Astrocyte (in vitro differentiated cells and primary cell): ENCODE data around the gene HIPK1. TPM values are rescaled to one million over a fixed set of nuclear protein-coding genes. Genes with fewer than 3 reads are reported as not detected.

ENCODE experiments used
- DNase-seq: peaks from one replicate; pipeline ENCODE4 v3.0.0-alpha.2; 2010; ENCODE audit warnings: low read depth
- FAIRE-seq: peaks from 2 replicates; lab custom pipeline; 2011; peaks lifted over from hg19 to GRCh38; lab: Jason Lieb, UNC
- H2AFZ ChIP-seq: 2 replicates; pipeline ENCODE4 v1.6.0; 2012; ENCODE audit warnings: low read depth, low read length, inconsistent platforms
- H3K27ac ChIP-seq: 2 replicates; pipeline ENCODE4 v1.5.1; 2011; ENCODE audit warnings: low read depth, low read length, inconsistent platforms
- H3K27me3 ChIP-seq: 2 replicates; pipeline ENCODE4 v1.6.0; 2011; ENCODE audit warnings: low read length, inconsistent platforms; ENCODE audit not compliant: insufficient read depth
- H3K36me3 ChIP-seq: 2 replicates; pipeline ENCODE4 v1.5.1; 2011; ENCODE audit warnings: low read length, inconsistent platforms; ENCODE audit not compliant: insufficient read depth
- H3K4me1 ChIP-seq: 2 replicates; pipeline ENCODE4 v1.5.1; 2011; ENCODE audit warnings: low read length, inconsistent platforms; ENCODE audit not compliant: insufficient read depth
- H3K4me2 ChIP-seq: 2 replicates; pipeline ENCODE4 v1.6.0; 2012; ENCODE audit warnings: low read length, inconsistent platforms
- H3K4me3 ChIP-seq: 2 replicates; pipeline ENCODE4 v1.5.1; 2011; ENCODE audit warnings: low read depth, mild to moderate bottlenecking, low read length, inconsistent platforms; ENCODE audit not compliant: insufficient read depth
- H3K79me2 ChIP-seq: 2 replicates; pipeline ENCODE4 v1.6.0; 2012; ENCODE audit warnings: mild to moderate bottlenecking, low read length, inconsistent platforms; ENCODE audit not compliant: insufficient read depth
- H3K9ac ChIP-seq: 2 replicates; pipeline ENCODE4 v1.6.0; 2012; ENCODE audit warnings: mild to moderate bottlenecking, low read length, inconsistent platforms
- H3K9me3 ChIP-seq: 2 replicates; pipeline ENCODE4 v1.5.1; 2012; ENCODE audit warnings: low read depth, mild to moderate bottlenecking, low read length, inconsistent platforms; ENCODE audit not compliant: insufficient read depth
- H4K20me1 ChIP-seq: 2 replicates; pipeline ENCODE4 v1.6.0; 2012; ENCODE audit warnings: low read length, inconsistent platforms; ENCODE audit not compliant: insufficient read depth
- H3K27ac Mint-ChIP-seq: one replicate; pipeline ENCODE4 v1.8.0; 2021; ENCODE audit warnings: mild to moderate bottlenecking, mixed read lengths; ENCODE audit not compliant: unreplicated experiment
- H3K27me3 Mint-ChIP-seq: one replicate; pipeline ENCODE4 v1.8.0; 2021; ENCODE audit warnings: low read depth, mixed read lengths; ENCODE audit not compliant: unreplicated experiment
- H3K36me3 Mint-ChIP-seq: one replicate; pipeline ENCODE4 v1.8.0; 2021; ENCODE audit warnings: low read depth, mixed read lengths; ENCODE audit not compliant: unreplicated experiment
- H3K4me1 Mint-ChIP-seq: one replicate; pipeline ENCODE4 v1.8.0; 2021; ENCODE audit warnings: low read depth, mixed read lengths; ENCODE audit not compliant: unreplicated experiment
- H3K4me3 Mint-ChIP-seq: one replicate; pipeline ENCODE4 v1.8.0; 2021; ENCODE audit warnings: mild to moderate bottlenecking, moderate library complexity, mixed read lengths; ENCODE audit not compliant: unreplicated experiment
- H3K9me3 Mint-ChIP-seq: one replicate; pipeline ENCODE4 v1.8.0; 2021; ENCODE audit warnings: mild to moderate bottlenecking, mixed read lengths; ENCODE audit not compliant: unreplicated experiment
- CTCF ChIP-seq: IDR thresholded peaks from 2 replicates; pipeline ENCODE4 v1.5.1; 2011; ENCODE audit warnings: low read depth, mild to moderate bottlenecking, inconsistent platforms, low read length, moderate library complexity; ENCODE audit not compliant: insufficient read depth
- EZH2 ChIP-seq: IDR thresholded peaks from 2 replicates; pipeline ENCODE4 v1.6.1; 2012; ENCODE audit warnings: mild to moderate bottlenecking, low read length, inconsistent platforms; ENCODE audit not compliant: insufficient read depth
- total RNA-seq: library from RNA; stranded (reverse); gene quantifications from 2 replicates; pipeline ENCODE4 v1.2.1, GENCODE V29; 2021

HIPK1 gene
- total RNA-seq, 1 donor from 2014 or later: 55.4 TPM

- no peaks in the 10 kb centered on the region for H3K9me3 ChIP-seq
- peaks cover 30% of the 10 kb centered on the region for H3K4me1 ChIP-seq
- Mint-ChIP-seq H3K27ac (no peak overlapping the region), H3K4me1 (peaks cover 22% of the 10 kb centered on the region), H3K4me3 (no peak overlapping the region), H3K36me3 (peaks cover 11% of the 10 kb centered on the region), H3K9me3 (peaks cover 5% of the 10 kb centered on the region), H3K27me3 (peaks cover 4% of the 10 kb centered on the region)
- H3K36me3 ChIP-seq: no peaks in the 10 kb centered on the region
- DNase-seq: no peak
- H3K4me2 ChIP-seq: no peak overlapping the region
- H3K4me3 ChIP-seq: no peak overlapping the region
- no peaks in the 10 kb centered on the region for H3K79me2 ChIP-seq
- H2AFZ ChIP-seq: no peak overlapping the region
- H4K20me1 ChIP-seq: no peaks in the 10 kb centered on the region
- FAIRE-seq: no peak
- H3K27ac ChIP-seq: no peak overlapping the region
- TF ChIP-seq CTCF (no peak), EZH2 (no peak)
- no peaks in the 10 kb centered on the region for H3K27me3 ChIP-seq
- no peak overlapping the region for H3K9ac ChIP-seq
These were observed 54.7 kb downstream of the HIPK1 start for GRCh38 chr1:113983826-113984225.

- H3K27me3 ChIP-seq: no peaks in the 10 kb centered on the region
- H3K9me3 ChIP-seq: no peaks in the 10 kb centered on the region
- H3K79me2 ChIP-seq: no peaks in the 10 kb centered on the region
- no peak overlapping the region for H3K27ac ChIP-seq
- no peak overlapping the region for H3K4me3 ChIP-seq
- no peaks in the 10 kb centered on the region for H3K36me3 ChIP-seq
- no peak overlapping the region for H3K4me3 Mint-ChIP-seq
- peaks cover 13% of the 10 kb centered on the region for H3K36me3 Mint-ChIP-seq
- no peak overlapping the region for H2AFZ ChIP-seq
- H3K9ac ChIP-seq: no peak overlapping the region
- H3K27ac Mint-ChIP-seq: no peak overlapping the region
- peaks cover 21% of the 10 kb centered on the region for H3K4me1 ChIP-seq
- FAIRE-seq: no peak
- peaks cover 7% of the 10 kb centered on the region for H3K9me3 Mint-ChIP-seq
- H3K27me3 Mint-ChIP-seq: peaks cover 5% of the 10 kb centered on the region
- no peaks in the 10 kb centered on the region for H4K20me1 ChIP-seq
- no peak for DNase-seq
- TF ChIP-seq CTCF: no peak
- no peak for TF ChIP-seq EZH2
- H3K4me1 Mint-ChIP-seq: peaks cover 14% of the 10 kb centered on the region
- H3K4me2 ChIP-seq: no peak overlapping the region
These were observed 55.6 kb downstream of the HIPK1 start for GRCh38 chr1:113984710-113985109.

GRCh38 chr1:113986802-113987201, 57.7 kb downstream of the HIPK1 start:
- no peak overlapping the region for H2AFZ ChIP-seq
- no peaks in the 10 kb centered on the region for H4K20me1 ChIP-seq
- H3K36me3 Mint-ChIP-seq: peaks cover 4% of the 10 kb centered on the region
- H3K4me1 ChIP-seq: peaks cover 15% of the 10 kb centered on the region
- DNase-seq (no peak), FAIRE-seq (no peak)
- H3K4me3 ChIP-seq: no peak overlapping the region
- no peak for TF ChIP-seq EZH2
- no peak for TF ChIP-seq CTCF
- H3K4me2 ChIP-seq: no peak overlapping the region
- no peak overlapping the region for H3K9ac ChIP-seq
- no peaks in the 10 kb centered on the region for H3K27me3 ChIP-seq
- H3K9me3 ChIP-seq: no peaks in the 10 kb centered on the region
- H3K27me3 Mint-ChIP-seq: peaks cover 6% of the 10 kb centered on the region
- no peak overlapping the region for H3K4me3 Mint-ChIP-seq
- H3K36me3 ChIP-seq: no peaks in the 10 kb centered on the region
- no peak overlapping the region for H3K27ac Mint-ChIP-seq
- H3K4me1 Mint-ChIP-seq: peaks cover 3% of the 10 kb centered on the region
- H3K27ac ChIP-seq: no peak overlapping the region
- H3K79me2 ChIP-seq: no peaks in the 10 kb centered on the region
- peaks cover 11% of the 10 kb centered on the region for H3K9me3 Mint-ChIP-seq
